Esophagus squamous epithelium (tissue), 5 donors: ENCODE measurements around the gene PIGA. TPM values are rescaled to one million over a fixed set of nuclear protein-coding genes. Genes with fewer than 3 reads are reported as not detected.

Source experiments
- DNase-seq: peaks from one replicate; lab custom pipeline; 2025; lab: John Stamatoyannopoulos, UW
- H3K27ac ChIP-seq, 4 donors: fragments of 200-600 bp; sonication (generic); one replicate each; pipeline ENCODE4 v1.5.1; 2016 to 2019; ENCODE audit warnings: mild to moderate bottlenecking in 1 of 4
- H3K27me3 ChIP-seq, 4 donors: fragments of 200-600 bp; sonication (generic); 1 replicate in 3 of 4; 2 replicates in 1 of 4; pipeline versions ENCODE4 v1.5.1 to v1.6.0; 2017 to 2021; ENCODE audit warnings: antibody characterized with exemption in 1 of 4
- H3K36me3 ChIP-seq, 3 donors: fragments of 200-600 bp; sonication (generic); one replicate each; pipeline ENCODE4 v1.5.1; 2016 to 2019
- H3K4me1 ChIP-seq, 3 donors: fragments of 200-600 bp; sonication (generic); one replicate each; pipeline ENCODE4 v1.5.1; 2017 to 2019
- H3K4me3 ChIP-seq, 4 donors: fragments of 200-600 bp; sonication (generic); 1 replicate in 3 of 4; 2 replicates in 1 of 4; pipeline ENCODE4 v1.5.1; 2016 to 2019; ENCODE audit warnings: mild to moderate bottlenecking in 2 of 4, moderate library complexity in 1 of 4
- H3K9me3 ChIP-seq, 3 donors: fragments of 200-600 bp; sonication (generic); one replicate each; pipeline ENCODE4 v1.5.1; 2016 to 2019
- CTCF ChIP-seq, 6 experiments: fragments of 450-650 bp in 4 of 6; fragments of 200-600 bp in 2 of 6; sonication (generic) in 2 of 6; IDR thresholded peaks; one replicate each; pipeline ENCODE4 v1.5.1; 2016 to 2019; ENCODE audit warnings: antibody characterized with exemption in 6 of 6, mild to moderate bottlenecking in 4 of 6, moderate library complexity in 4 of 6
- POLR2A ChIP-seq, 4 donors: fragments of 450-650 bp; IDR thresholded peaks; one replicate each; pipeline ENCODE4 v1.6.1; 2017; ENCODE audit warnings: antibody characterized with exemption in 4 of 4, mild to moderate bottlenecking in 4 of 4, moderate library complexity in 3 of 4
- WGBS, 2 donors: methylation state at CpG; one replicate each; pipeline ENCODE4 v1.1.5; 2018; 5-methylcytosine and 5-hydroxymethylcytosine counted together
- intact Hi-C: fragments of 100-400 bp; cut with DNase I; formaldehyde crosslinking; loops from one replicate; pipeline ENCODE4 v1.15.0; 2022
- total RNA-seq, 4 donors: library from RNA; depleted of rRNA; stranded (reverse); fragments of >200 nt; gene quantifications; one replicate each; pipeline ENCODE4 v1.1.0, GENCODE V29; 2016
- donor health status: DM: yes; HTN: yes; CAD: no.

Gene PIGA
- total RNA-seq, 4 donors from 2014 or later, result 10.0 to 22.5 (median 12.6) TPM

- intact Hi-C loops, result no loop called here
- Histone ChIP-seq H3K27ac (no peak overlapping the region), H3K4me3 (no peak overlapping the region), H3K4me1 (no peaks in the 10 kb centered on the region), H3K27me3 (no peaks in the 10 kb centered on the region), H3K36me3 (no peaks in the 10 kb centered on the region), H3K9me3 (no peaks in the 10 kb centered on the region)
- TF ChIP-seq POLR2A (IDR thresholded peaks at IDR 0.05), result no peak
- no peak for TF ChIP-seq CTCF (IDR thresholded peaks at IDR 0.05)
- no peak for DNase-seq
- 74 to 82% methylated on average over 9 of the region's 9 CpGs for WGBS, 2 donors
Measured at GRCh38 chrX:15366506-15367352, 31.4 kb upstream of the PIGA start.

GRCh38 chrX:15359701-15360100, 24.4 kb upstream of the PIGA start:
- 39 to 54% methylated on average over 1 to 2 of the region's 2 CpGs for WGBS, 2 donors
- H3K9me3 ChIP-seq, result no peaks in the 10 kb centered on the region
- TF ChIP-seq CTCF (IDR thresholded peaks at IDR 0.05) (no peak), POLR2A (IDR thresholded peaks at IDR 0.05) (no peak)

GRCh38 chrX:15358533-15358932, 23.2 kb upstream of the PIGA start:
- no peaks in the 10 kb centered on the region for H3K27me3 ChIP-seq
- H3K4me3 ChIP-seq, result no peak overlapping the region
- no peak for DNase-seq
- WGBS, 2 donors, result 66 to 75% methylated on average over 2 of the region's 2 CpGs
- TF ChIP-seq CTCF (IDR thresholded peaks at IDR 0.05), result no peak
- no peak for TF ChIP-seq POLR2A (IDR thresholded peaks at IDR 0.05)
- no peak overlapping the region for H3K27ac ChIP-seq
- no peaks in the 10 kb centered on the region for H3K9me3 ChIP-seq
- no peaks in the 10 kb centered on the region for H3K36me3 ChIP-seq
- intact Hi-C loops, result no loop called here
- H3K4me1 ChIP-seq, result no peaks in the 10 kb centered on the region

More at GRCh38 chrX:15359701-15360100, 24.4 kb upstream of the PIGA start:
- H3K27ac ChIP-seq, result no peak overlapping the region
- no peaks in the 10 kb centered on the region for H3K36me3 ChIP-seq
- intact Hi-C loops, result no loop called here
- no peak for DNase-seq
- H3K4me3 ChIP-seq, result no peak overlapping the region
- no peaks in the 10 kb centered on the region for H3K4me1 ChIP-seq
- H3K27me3 ChIP-seq, result no peaks in the 10 kb centered on the region

- WGBS, 2 donors, result 0 to 26% methylated on average over 1 of the region's 1 CpG
- intact Hi-C loops, result no loop called here
- TF ChIP-seq POLR2A (IDR thresholded peaks at IDR 0.05) (no peak), CTCF (IDR thresholded peaks at IDR 0.05) (no peak)
- no peaks in the 10 kb centered on the region for H3K36me3 ChIP-seq
- no peaks in the 10 kb centered on the region for H3K9me3 ChIP-seq
- H3K27ac ChIP-seq, result no peak overlapping the region
- H3K4me3 ChIP-seq, result no peak overlapping the region
- no peaks in the 10 kb centered on the region for H3K27me3 ChIP-seq
- DNase-seq, result no peak
- no peaks in the 10 kb centered on the region for H3K4me1 ChIP-seq
Measured at GRCh38 chrX:15356444-15356843, 21.1 kb upstream of the PIGA start.

GRCh38 chrX:15350329-15350996, 15.1 kb upstream of the PIGA start:
- intact Hi-C loops, result no loop called here
- WGBS, 2 donors, result 60 to 64% methylated on average over 5 to 8 of the region's 8 CpGs

More at GRCh38 chrX:15350329-15350996, 15.1 kb upstream of the PIGA start:
- H3K9me3 ChIP-seq, result no peaks in the 10 kb centered on the region
- no peaks in the 10 kb centered on the region for H3K27me3 ChIP-seq
- H3K36me3 ChIP-seq, result no peaks in the 10 kb centered on the region
- no peak overlapping the region for H3K4me3 ChIP-seq
- no peak for TF ChIP-seq POLR2A (IDR thresholded peaks at IDR 0.05)
- no peak for TF ChIP-seq CTCF (IDR thresholded peaks at IDR 0.05)
- no peak for DNase-seq
- H3K4me1 ChIP-seq, result no peaks in the 10 kb centered on the region
- H3K27ac ChIP-seq, result no peak overlapping the region
